AG09309 (cell line): Measurements from ENCODE around the gene GSAP.

Experiments
- DNase-seq: peaks from one replicate; pipeline ENCODE4 v3.0.0-alpha.2; 2010; ENCODE audit warnings: low read depth
- H3K4me3 ChIP-seq: 2 replicates; pipeline ENCODE4 v1.5.1; 2011; ENCODE audit warnings: mild to moderate bottlenecking, low read depth, low read length, moderate library complexity; ENCODE audit not compliant: control insufficient read depth
- TF ChIP-seq, protein P1 (sequence below): IDR thresholded peaks from 2 replicates; pipeline ENCODE4 v1.5.1; 2011; ENCODE audit warnings: mild to moderate bottlenecking, low read depth, low read length, inconsistent platforms; ENCODE audit not compliant: insufficient read depth, control insufficient read depth; ENCODE audit errors: missing control alignments

The GSAP gene

DNA sequence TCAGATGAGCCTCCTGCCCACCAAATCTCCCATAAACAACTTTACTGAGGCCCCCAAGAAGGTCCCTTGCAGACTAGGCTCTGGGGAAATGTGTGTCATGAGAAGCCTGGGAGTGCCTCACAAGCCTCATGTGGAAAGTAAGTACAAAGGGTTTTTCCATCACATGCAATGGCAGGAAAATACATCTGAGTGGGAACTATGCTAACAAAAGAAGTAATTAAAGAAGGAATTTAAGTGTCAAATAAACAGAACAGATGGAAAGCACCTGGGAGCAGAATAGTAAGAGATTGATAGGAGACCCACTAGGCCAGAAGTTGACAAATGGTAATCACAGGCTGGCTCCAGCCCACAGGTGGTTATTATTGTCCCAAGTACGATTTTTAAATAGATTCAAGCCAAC is 20.5 kb downstream of the GSAP start:
- no peak for DNase-seq
- TF ChIP-seq, protein P1, sequence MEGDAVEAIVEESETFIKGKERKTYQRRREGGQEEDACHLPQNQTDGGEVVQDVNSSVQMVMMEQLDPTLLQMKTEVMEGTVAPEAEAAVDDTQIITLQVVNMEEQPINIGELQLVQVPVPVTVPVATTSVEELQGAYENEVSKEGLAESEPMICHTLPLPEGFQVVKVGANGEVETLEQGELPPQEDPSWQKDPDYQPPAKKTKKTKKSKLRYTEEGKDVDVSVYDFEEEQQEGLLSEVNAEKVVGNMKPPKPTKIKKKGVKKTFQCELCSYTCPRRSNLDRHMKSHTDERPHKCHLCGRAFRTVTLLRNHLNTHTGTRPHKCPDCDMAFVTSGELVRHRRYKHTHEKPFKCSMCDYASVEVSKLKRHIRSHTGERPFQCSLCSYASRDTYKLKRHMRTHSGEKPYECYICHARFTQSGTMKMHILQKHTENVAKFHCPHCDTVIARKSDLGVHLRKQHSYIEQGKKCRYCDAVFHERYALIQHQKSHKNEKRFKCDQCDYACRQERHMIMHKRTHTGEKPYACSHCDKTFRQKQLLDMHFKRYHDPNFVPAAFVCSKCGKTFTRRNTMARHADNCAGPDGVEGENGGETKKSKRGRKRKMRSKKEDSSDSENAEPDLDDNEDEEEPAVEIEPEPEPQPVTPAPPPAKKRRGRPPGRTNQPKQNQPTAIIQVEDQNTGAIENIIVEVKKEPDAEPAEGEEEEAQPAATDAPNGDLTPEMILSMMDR: no peak
- no peak overlapping the region for H3K4me3 ChIP-seq

GRCh38 chr7:77393954-77394353 is 22.2 kb downstream of the GSAP start:
- no peak overlapping the region for H3K4me3 ChIP-seq
- TF ChIP-seq, protein P1: no peak
- no peak for DNase-seq

DNA sequence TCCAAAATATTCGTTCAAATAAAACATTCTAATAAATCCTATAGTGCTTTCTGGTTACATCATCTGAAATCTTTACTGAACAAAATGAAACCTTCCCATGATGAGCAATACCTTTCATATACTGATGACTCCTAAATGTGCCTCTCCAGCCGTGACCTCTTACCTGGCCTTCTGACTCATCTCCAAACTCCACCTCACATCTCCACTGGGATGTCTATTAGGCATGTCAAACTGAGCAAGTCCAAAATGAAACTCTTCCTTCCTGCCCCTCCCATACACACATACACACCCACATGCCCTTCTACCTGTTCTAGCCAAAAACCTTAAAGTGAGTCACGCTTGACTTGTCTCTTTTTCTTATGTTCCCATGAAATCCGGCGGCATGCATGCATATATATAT is 22.9 kb downstream of the GSAP start:
- H3K4me3 ChIP-seq: no peak overlapping the region
- no peak for DNase-seq
- TF ChIP-seq, protein P1: no peak

DNA sequence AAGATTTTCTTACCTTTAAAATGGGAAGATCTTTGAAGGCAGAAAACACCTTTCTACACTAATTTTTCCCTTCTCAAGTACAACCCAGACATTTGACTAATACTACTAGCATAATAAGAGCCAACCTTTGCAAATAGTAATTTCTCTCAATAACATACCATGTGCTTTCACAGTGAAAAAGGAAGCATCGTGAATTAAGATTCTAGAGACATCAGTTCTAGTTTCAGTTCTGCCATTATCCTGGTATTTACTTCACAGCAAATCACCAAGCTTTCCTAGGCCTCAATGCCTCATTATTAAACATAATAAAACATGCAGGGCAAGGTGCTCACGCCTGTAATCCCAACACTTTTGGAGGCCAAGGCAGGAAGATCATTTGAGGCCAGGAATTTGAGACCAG is 24.9 kb downstream of the GSAP start:
- no peak for DNase-seq
- no peak overlapping the region for H3K4me3 ChIP-seq
- TF ChIP-seq, protein P1: no peak

DNA sequence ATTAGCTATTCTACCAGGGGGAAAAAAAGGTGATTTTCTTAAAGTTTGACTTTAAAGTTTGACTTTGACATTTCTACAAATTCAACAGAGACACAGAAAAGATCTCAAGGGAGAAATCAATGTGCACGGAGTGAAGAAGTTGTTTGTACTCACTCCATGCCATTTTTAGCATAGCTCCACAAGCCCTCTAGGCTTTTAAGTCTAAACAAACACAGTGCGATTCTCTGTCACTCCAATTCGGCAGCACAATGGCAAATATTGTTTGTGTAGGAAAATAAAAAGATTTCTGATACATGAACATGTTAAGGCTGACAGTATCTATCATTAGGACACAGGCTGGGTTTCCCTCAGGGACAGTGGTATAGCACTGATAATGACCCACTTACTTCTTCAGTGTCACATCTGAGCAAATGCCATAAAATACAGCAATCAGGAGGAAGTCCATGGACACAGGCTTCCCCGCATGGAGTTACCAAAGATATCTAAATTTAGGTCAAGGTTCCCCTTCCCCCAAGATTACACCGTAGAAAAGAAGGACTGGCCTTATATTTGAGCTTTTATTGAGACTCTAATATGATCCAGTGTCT is 28.0 kb downstream of the GSAP start:
- H3K4me3 ChIP-seq: no peak overlapping the region
- TF ChIP-seq, protein P1: no peak
- no peak for DNase-seq

GRCh38 chr7:77386165-77386822 is 29.9 kb downstream of the GSAP start:
- no peak overlapping the region for H3K4me3 ChIP-seq
- DNase-seq: no peak
- TF ChIP-seq, protein P1: no peak
